HepG2 (cell line): ENCODE results near the gene YY2. TPM values are rescaled to one million over a fixed set of nuclear protein-coding genes. Genes with fewer than 3 reads are reported as not detected.
A peak's percentile ranks its signal among the peaks of the same experiment; 100 is the strongest.

ENCODE experiments used
- ATAC-seq: fragments of 200-7000 bp; cut with Tn5 transposase; 3 replicates; pipeline ENCODE4 v1.9.1; 2020; ENCODE audit warnings: mild to moderate bottlenecking, moderate library complexity
- BruUV-seq: library from RNA; stranded (reverse); fragments of 400-500 nt; replicated peaks from 2 replicates; lab custom pipeline; 2021; lab: Mats Ljungman, UMichigan
- CTCF ChIA-PET: fragments of 300-600 bp; formaldehyde crosslinking; extraction: SDS; loops from one replicate; lab custom pipeline; 2021; ENCODE audit warnings: low total read pairs, inconsistent platforms, low intra/inter-chr PET ratio; lab: Yijun Ruan, JAX
- POLR2A ChIA-PET: fragments of 350-600 bp; sonication (Branson Sonifier 250); formaldehyde crosslinking; loops from one replicate; lab custom pipeline; 2020; ENCODE audit warnings: antibody characterized with exemption, inconsistent platforms; lab: Yijun Ruan, JAX
- DNase-seq: peaks from one replicate; pipeline ENCODE4 v3.0.0-alpha.2; 2015; ENCODE audit warnings: low spot score
- FAIRE-seq: peaks from 3 replicates; lab custom pipeline; 2011; peaks lifted over from hg19 to GRCh38; lab: Jason Lieb, UNC
- H2AFZ ChIP-seq: one replicate; pipeline ENCODE4 v1.6.1; 2011; ENCODE audit warnings: low read length, inconsistent platforms
- H3K27ac ChIP-seq: fragments of 300-600 bp; 3 replicates; pipeline ENCODE4 v1.8.0; 2011; ENCODE audit warnings: mixed run types, mild to moderate bottlenecking, mixed read lengths, low read length, inconsistent platforms; ENCODE audit not compliant: insufficient read depth; ENCODE audit errors: extremely low read length
- H3K27me3 ChIP-seq, 2 experiments: fragments of 200-600 bp in 1 of 2; 2 replicates in 1 of 2; 3 replicates in 1 of 2; pipeline versions ENCODE4 v1.6.0 to v1.8.0; 2011; ENCODE audit warnings: low read length in 2 of 2, mild to moderate bottlenecking in 2 of 2, moderate library complexity in 2 of 2, inconsistent platforms in 1 of 2; ENCODE audit not compliant: insufficient read depth in 2 of 2, control insufficient read depth in 1 of 2
- H3K36me3 ChIP-seq, 2 experiments: fragments of 200-600 bp in 1 of 2; replicated peaks in 1 of 2; 2 replicates in 1 of 2; 3 replicates in 1 of 2; pipeline versions ENCODE4 v1.5.1 to v1.8.0; 2011; ENCODE audit warnings: low read length in 2 of 2, inconsistent platforms in 1 of 2; ENCODE audit not compliant: insufficient read depth in 2 of 2, control insufficient read depth in 1 of 2
- H3K4me1 ChIP-seq: 2 replicates; pipeline ENCODE4 v1.5.1; 2012; ENCODE audit warnings: low read length, inconsistent platforms; ENCODE audit not compliant: insufficient read depth
- H3K4me2 ChIP-seq: 2 replicates; pipeline ENCODE4 v1.6.0; 2011; ENCODE audit warnings: low read depth, low read length, inconsistent platforms
- H3K4me3 ChIP-seq, 3 experiments: fragments of 200-600 bp in 1 of 3; sonication (generic), shearing (Covaris generic) in 1 of 3; replicated peaks in 1 of 3; 2 replicates each; pipeline ENCODE4 v1.5.1; 2011 to 2016; ENCODE audit warnings: low read length in 3 of 3, inconsistent platforms in 2 of 3, low read depth in 2 of 3, mild to moderate bottlenecking in 2 of 3, control low read depth in 1 of 3, mixed read lengths in 1 of 3; ENCODE audit not compliant: insufficient read depth in 1 of 3
- H3K79me2 ChIP-seq: one replicate; pipeline ENCODE4 v1.6.1; 2011; ENCODE audit warnings: low read length, inconsistent platforms; ENCODE audit not compliant: insufficient read depth
- H3K9ac ChIP-seq: 2 replicates; pipeline ENCODE4 v1.6.0; 2011; ENCODE audit warnings: mild to moderate bottlenecking, low read depth, low read length, inconsistent platforms; ENCODE audit not compliant: insufficient read depth
- H3K9me3 ChIP-seq: 2 replicates; pipeline ENCODE4 v1.5.1; 2012; ENCODE audit warnings: mild to moderate bottlenecking, low read length
- H4K20me1 ChIP-seq: 2 replicates; pipeline ENCODE4 v1.6.0; 2011; ENCODE audit warnings: inconsistent platforms, mild to moderate bottlenecking, low read length, moderate library complexity; ENCODE audit not compliant: insufficient read depth
- AHR ChIP-seq: IDR thresholded peaks from 2 replicates; pipeline ENCODE4 v1.6.1; 2018; ENCODE audit warnings: missing genetic modification reagents, missing compliant biosample characterization
- EEA1 ChIP-seq: sonication (generic); formaldehyde crosslinking; IDR thresholded peaks from 2 replicates; pipeline ENCODE4 v1.5.1; 2020; ENCODE audit warnings: mild to moderate bottlenecking, missing genetic modification reagents, borderline replicate concordance
- FOSL2 ChIP-seq: sonication (generic); formaldehyde crosslinking; IDR thresholded peaks from 2 replicates; pipeline ENCODE4 v1.4.0; 2020; ENCODE audit warnings: missing genetic modification reagents
- FOXK2 ChIP-seq: fragments of 450-650 bp; IDR thresholded peaks from 2 replicates; pipeline ENCODE4 v1.6.1; 2016
- GATA4 ChIP-seq: sonication (generic); IDR thresholded peaks from 2 replicates; pipeline ENCODE4 v1.6.1; 2016; ENCODE audit warnings: antibody characterized with exemption, low read depth, borderline replicate concordance
- HIVEP1 ChIP-seq: sonication (generic); formaldehyde crosslinking; IDR thresholded peaks from 2 replicates; pipeline ENCODE4 v1.4.0; 2020; ENCODE audit warnings: mild to moderate bottlenecking, missing genetic modification reagents
- MAFF ChIP-seq: IDR thresholded peaks from 2 replicates; pipeline ENCODE4 v1.6.1; 2011; ENCODE audit warnings: low read depth, low read length, improper control_type of control experiment
- MAFK ChIP-seq, 2 experiments: IDR thresholded peaks in 1 of 2; conservative IDR thresholded peaks in 1 of 2; 2 replicates each; pipeline ENCODE4 v1.6.1; 2011; ENCODE audit warnings: improper control_type of control experiment in 2 of 2, low read length in 2 of 2
- MEF2D ChIP-seq: sonication (generic); formaldehyde crosslinking; IDR thresholded peaks from 2 replicates; pipeline ENCODE4 v1.5.1; 2020; ENCODE audit warnings: mild to moderate bottlenecking, missing genetic modification reagents
- REXO4 ChIP-seq: sonication (generic); formaldehyde crosslinking; IDR thresholded peaks from 2 replicates; pipeline ENCODE4 v1.8.0; 2022; ENCODE audit warnings: missing genetic modification reagents, mild to moderate bottlenecking, borderline replicate concordance
- ZFP37 ChIP-seq: sonication (generic); formaldehyde crosslinking; IDR thresholded peaks from 2 replicates; pipeline ENCODE4 v1.4.0; 2020; ENCODE audit warnings: missing genetic modification reagents, borderline replicate concordance
- ZNF138 ChIP-seq: sonication (generic); formaldehyde crosslinking; IDR thresholded peaks from 2 replicates; pipeline ENCODE4 v1.5.0; 2020; ENCODE audit warnings: mild to moderate bottlenecking, low read depth, missing genetic modification reagents
- ZNF350 ChIP-seq: sonication (generic); formaldehyde crosslinking; IDR thresholded peaks from 2 replicates; pipeline ENCODE4 v1.4.0; 2020; ENCODE audit warnings: mild to moderate bottlenecking, low read depth, missing genetic modification reagents, borderline replicate concordance
- ZNF567 ChIP-seq: sonication (generic); formaldehyde crosslinking; IDR thresholded peaks from 2 replicates; pipeline ENCODE4 v1.8.1; 2023; ENCODE audit warnings: mild to moderate bottlenecking, missing genetic modification reagents, borderline replicate concordance
- ZNF629 ChIP-seq: sonication (generic); formaldehyde crosslinking; conservative IDR thresholded peaks from 2 replicates; pipeline ENCODE4 v1.5.0; 2020; ENCODE audit warnings: missing genetic modification reagents
- ZSCAN31 ChIP-seq: sonication (generic); formaldehyde crosslinking; IDR thresholded peaks from 2 replicates; pipeline ENCODE4 v1.5.0; 2020; ENCODE audit warnings: low read depth, mild to moderate bottlenecking, missing genetic modification reagents
- WGBS: methylation state at CpG from one replicate; pipeline ENCODE4 v1.1.6; 2017; ENCODE audit warnings: low lambda C conversion rate; 5-methylcytosine and 5-hydroxymethylcytosine counted together
- in situ Hi-C: cut with HindIII; loops from 2 replicates; pipeline ENCODE4 v1.10.0; 2017; ENCODE audit warnings: low pct_unique_long_range_greater_than_20kb; ENCODE audit not compliant: extremely low pct_ligation_motif_present
- intact Hi-C: fragments of 100-400 bp; cut with micrococcal nuclease; formaldehyde crosslinking; loops from one replicate; pipeline ENCODE4 v1.10.0; 2022; ENCODE audit not compliant: unreplicated experiment
- polyA plus RNA-seq, 8 experiments: library from polyadenylated mRNA; depleted of rRNA in 3 of 8; stranded (reverse) in 7 of 8; unstranded in 1 of 8; fragments of >200 nt; fragmentation: Illumina TruSeq in 4 of 8; extraction: Trizol in 4 of 8; gene quantifications; 2 replicates each; pipeline versions ENCODE4 v1.2.1 to v1.2.3, GENCODE V29; 2011 to 2016; ENCODE audit warnings: low read depth in 4 of 8, missing spikeins in 1 of 8, mixed read lengths in 1 of 8; ENCODE audit not compliant: insufficient read depth in 1 of 8
- total RNA-seq, 5 experiments: library from RNA; depleted of rRNA; stranded (reverse); fragments of >200 nt; fragmentation: Illumina TruSeq; extraction: Trizol; gene quantifications; 2 replicates each; pipeline ENCODE4 v1.2.3, GENCODE V29; 2016; ENCODE audit warnings: low read depth in 1 of 5
- TF ChIP-seq, protein P1 (sequence below): sonication (generic); formaldehyde crosslinking; IDR thresholded peaks from 2 replicates; pipeline ENCODE4 v1.5.0; 2020; ENCODE audit warnings: mild to moderate bottlenecking, missing genetic modification reagents
- TF ChIP-seq, protein P2 (sequence below): sonication (generic); formaldehyde crosslinking; IDR thresholded peaks from 2 replicates; pipeline ENCODE4 v1.5.0; 2020; ENCODE audit warnings: missing genetic modification reagents, mild to moderate bottlenecking, borderline replicate concordance

YY2 gene
- total and polyA plus RNA-seq, 2 of the 13 experiments (the other 11 are each of a cell fraction or from before 2014, with no cell fraction given) = 0.34 to 0.44 TPM

DNA sequence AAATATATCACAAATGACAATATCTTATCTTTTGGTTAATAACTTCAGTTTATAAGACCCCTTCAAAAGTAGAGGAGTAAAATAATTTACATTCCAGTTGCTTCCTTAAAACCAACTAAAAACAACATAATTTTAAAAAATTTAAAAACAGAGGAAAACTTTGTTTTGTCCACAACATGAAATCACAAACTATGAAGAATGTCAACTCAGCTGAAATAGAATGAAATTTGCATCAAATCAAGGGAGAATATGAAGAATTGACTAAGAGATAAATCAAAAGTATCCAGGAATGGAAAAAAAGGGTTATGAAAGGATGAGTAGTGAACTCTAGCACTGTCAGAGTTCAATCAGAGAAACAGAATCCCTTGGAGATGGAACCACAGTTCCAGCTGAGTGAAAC is 2.2 kb upstream of the YY2 start:
- no TSS peak for BruUV-seq
- POLR2A ChIA-PET = no interaction called here
- no peak for FAIRE-seq
- intact Hi-C loops (no loop called here), in situ Hi-C loops (no loop called here)
- CTCF ChIA-PET = no interaction called here
- no peaks in the 10 kb centered on the region for H3K79me2 ChIP-seq
- H3K4me1 ChIP-seq = no peaks in the 10 kb centered on the region
- H3K9me3 ChIP-seq = no peaks in the 10 kb centered on the region
- DNase-seq = no peak
- H3K4me2 ChIP-seq = no peak overlapping the region
- no peak for ATAC-seq
- TF ChIP-seq REXO4 (CRISPR knock-in tag) = no peak
- peak in 1 of 2 experiments; percentile 52; a peak in 2 of 4 replicates for TF ChIP-seq MAFK (conservative IDR thresholded peaks at IDR 0.05 in 1 of 2, IDR thresholded peaks at IDR 0.05 in 1 of 2; ENCODE audit: low read length in 2 of 2)
- TF ChIP-seq MAFF = 0 out of 2 replicates have a peak, but pooled peaks have one; percentile 24
- no peak overlapping the region for H2AFZ ChIP-seq
- no peak overlapping the region for H3K9ac ChIP-seq
- H3K27me3 ChIP-seq = no peaks in the 10 kb centered on the region
- no peak overlapping the region for H3K4me3 ChIP-seq
- H3K27ac ChIP-seq = no peak overlapping the region
- peaks cover 0 to 4% of the 10 kb centered on the region in 2 experiments; a peak in 2 of 5 replicates for H3K36me3 ChIP-seq
- no peaks in the 10 kb centered on the region for H4K20me1 ChIP-seq

DNA sequence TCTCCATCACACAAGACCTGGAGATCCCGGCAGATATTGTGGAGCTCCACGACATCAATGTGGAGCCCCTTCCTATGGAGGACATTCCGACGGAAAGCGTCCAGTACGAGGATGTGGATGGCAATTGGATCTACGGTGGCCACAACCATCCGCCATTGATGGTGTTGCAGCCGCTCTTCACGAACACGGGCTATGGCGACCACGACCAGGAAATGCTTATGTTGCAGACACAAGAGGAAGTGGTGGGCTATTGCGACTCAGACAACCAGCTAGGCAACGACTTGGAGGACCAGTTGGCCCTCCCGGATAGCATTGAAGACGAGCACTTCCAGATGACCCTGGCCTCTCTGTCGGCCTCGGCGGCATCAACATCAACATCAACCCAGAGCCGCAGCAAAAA is 717 bp downstream of the YY2 start:
- ChIA-PET POLR2A (no interaction called here), CTCF (no interaction called here)
- no peaks in the 10 kb centered on the region for H4K20me1 ChIP-seq
- H2AFZ ChIP-seq = no peak overlapping the region
- ATAC-seq = no peak
- no peaks in the 10 kb centered on the region for H3K27me3 ChIP-seq
- no peaks in the 10 kb centered on the region for H3K9me3 ChIP-seq
- H3K9ac ChIP-seq = no peak overlapping the region
- no peak overlapping the region for H3K27ac ChIP-seq
- 97% methylated on average over 14 of the region's 21 CpGs for WGBS
- H3K4me2 ChIP-seq = no peak overlapping the region
- peaks cover 0 to 4% of the 10 kb centered on the region in 2 experiments; a peak in 2 of 5 replicates for H3K36me3 ChIP-seq
- H3K4me3 ChIP-seq = no peak overlapping the region
- FAIRE-seq = no peak
- no peaks in the 10 kb centered on the region for H3K79me2 ChIP-seq
- intact Hi-C loops = no loop called here
- H3K4me1 ChIP-seq = no peaks in the 10 kb centered on the region
- in situ Hi-C loops = no loop called here
- no TSS peak for BruUV-seq
- DNase-seq = no peak
- TF ChIP-seq MEF2D (CRISPR knock-in tag) (no peak), GATA4 (no peak), ZNF350 (CRISPR knock-in tag) (no peak), FOSL2 (no peak), AHR (CRISPR knock-in tag) (no peak), ZNF567 (no peak), ZFP37 (no peak), EEA1 (no peak), ZSCAN31 (CRISPR knock-in tag) (no peak), HIVEP1 (no peak), FOXK2 (no peak), ZNF629 (no peak), ZNF138 (CRISPR knock-in tag) (no peak)
- TF ChIP-seq, protein P1, sequence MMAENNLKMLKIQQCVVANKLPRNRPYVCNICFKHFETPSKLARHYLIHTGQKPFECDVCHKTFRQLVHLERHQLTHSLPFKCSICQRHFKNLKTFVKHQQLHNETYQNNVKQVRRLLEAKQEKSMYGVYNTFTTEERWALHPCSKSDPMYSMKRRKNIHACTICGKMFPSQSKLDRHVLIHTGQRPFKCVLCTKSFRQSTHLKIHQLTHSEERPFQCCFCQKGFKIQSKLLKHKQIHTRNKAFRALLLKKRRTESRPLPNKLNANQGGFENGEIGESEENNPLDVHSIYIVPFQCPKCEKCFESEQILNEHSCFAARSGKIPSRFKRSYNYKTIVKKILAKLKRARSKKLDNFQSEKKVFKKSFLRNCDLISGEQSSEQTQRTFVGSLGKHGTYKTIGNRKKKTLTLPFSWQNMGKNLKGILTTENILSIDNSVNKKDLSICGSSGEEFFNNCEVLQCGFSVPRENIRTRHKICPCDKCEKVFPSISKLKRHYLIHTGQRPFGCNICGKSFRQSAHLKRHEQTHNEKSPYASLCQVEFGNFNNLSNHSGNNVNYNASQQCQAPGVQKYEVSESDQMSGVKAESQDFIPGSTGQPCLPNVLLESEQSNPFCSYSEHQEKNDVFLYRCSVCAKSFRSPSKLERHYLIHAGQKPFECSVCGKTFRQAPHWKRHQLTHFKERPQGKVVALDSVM (CRISPR knock-in tag) = no peak
- TF ChIP-seq, protein P2, sequence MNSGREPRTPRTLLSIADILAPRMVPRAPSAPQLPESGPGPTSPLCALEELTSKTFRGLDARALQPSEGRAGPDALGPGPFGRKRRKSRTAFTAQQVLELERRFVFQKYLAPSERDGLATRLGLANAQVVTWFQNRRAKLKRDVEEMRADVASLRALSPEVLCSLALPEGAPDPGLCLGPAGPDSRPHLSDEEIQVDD (CRISPR knock-in tag) = no peak
